ENCODE measurements around the gene PLA2R1. TPM values are rescaled to one million over a fixed set of nuclear protein-coding genes. Genes with fewer than 3 reads are reported as not detected.

Gene PLA2R1
- total and polyA plus RNA-seq, 10 of the 15 experiments (the other 5 are each of a cell fraction or from before 2014, with no cell fraction given) = 0.01 to 0.05 (median 0.02) TPM; not detected in 6

DNA sequence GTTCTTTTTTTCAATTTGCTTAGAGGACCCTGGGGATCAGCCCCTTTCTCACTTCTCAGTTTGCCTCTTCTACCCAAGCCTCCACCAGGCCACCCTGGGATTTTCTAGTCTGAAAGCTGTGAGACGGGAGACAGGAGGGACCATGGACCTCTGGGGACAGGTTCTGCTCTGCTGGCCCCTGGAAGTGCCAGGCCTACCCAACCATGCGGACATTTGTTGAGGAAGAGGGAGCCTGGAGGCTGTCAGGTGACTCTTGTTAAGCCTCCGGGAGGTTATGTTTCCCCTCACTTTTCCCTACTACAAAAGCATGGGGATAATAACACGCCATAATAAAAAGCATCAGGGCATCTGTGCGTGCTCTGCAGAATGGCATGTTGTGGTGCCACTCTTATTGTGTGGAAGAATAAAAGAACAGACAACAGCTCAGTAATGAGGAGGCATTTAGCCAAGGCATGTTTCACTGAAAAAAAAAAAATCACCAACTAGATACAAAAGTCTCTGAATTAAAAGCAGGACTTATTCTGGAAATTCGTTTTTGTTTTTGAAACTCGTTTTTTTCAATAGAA is 48.3 kb upstream of the PLA2R1 start:
- Histone ChIP-seq H3K27ac (ENCODE audit: control insufficient read depth, insufficient read depth) (no peak overlapping the region), H3K4me2 (ENCODE audit: control insufficient read depth, insufficient read depth) (no peak overlapping the region), H3K36me3 (ENCODE audit: control insufficient read depth in 2 of 2, insufficient read depth in 2 of 2, low read length in 1 of 2) (no peaks in the 10 kb centered on the region), H3K27me3 (replicated peaks in 1 of 2; ENCODE audit: control insufficient read depth in 2 of 2, insufficient read depth in 2 of 2, low read length in 1 of 2) (no peaks in the 10 kb centered on the region), H3K9ac (ENCODE audit: control insufficient read depth, insufficient read depth, low read length) (no peak overlapping the region), H2AFZ (ENCODE audit: control insufficient read depth, low read depth, low read length) (no peak overlapping the region), H3K4me1 (ENCODE audit: control insufficient read depth, insufficient read depth, low read length) (peaks cover 13% of the 10 kb centered on the region), H4K20me1 (ENCODE audit: control insufficient read depth, insufficient read depth) (no peaks in the 10 kb centered on the region), H3K9me3 (replicated peaks; ENCODE audit: control insufficient read depth, insufficient read depth, low read length) (no peaks in the 10 kb centered on the region), H3K79me2 (ENCODE audit: control insufficient read depth, insufficient read depth, low read length) (no peaks in the 10 kb centered on the region), H3K4me3 (no peak overlapping the region)
- in situ Hi-C loops (cut with MboI) = no loop called here
- ATAC-seq (peak; percentile 14; the same call in 2 of the 3 replicates), FAIRE-seq (no peak), DNase-seq (ENCODE audit: low read depth, low spot score) (no peak)
- ChIA-PET SMC1A (ENCODE audit: uncharacterized antibody, unreplicated experiment) (interaction anchor here (0.8 to 3.1 kb wide), 14 partner anchors 14 to 883 kb away, joined by 3 to 44 read pairs (median 5); no protein-coding TSS in a partner anchor), POLR2A (no interaction called here), CTCF (interaction anchor here (0.6 to 4.9 kb wide), 45 partner anchors 10 to 953 kb away, joined by 3 to 122 read pairs (median 4); no protein-coding TSS in a partner anchor), RAD21 (ENCODE audit: unreplicated experiment) (interaction anchor here (0.6 to 3.9 kb wide), 16 partner anchors 10 to 953 kb away, joined by 3 to 51 read pairs (median 4); no protein-coding TSS in a partner anchor)
- intact Hi-C loops (cut with micrococcal nuclease; ENCODE audit: unreplicated experiment) = loop anchor here (1.0 to 10.0 kb wide), 5 partner anchors 100 to 884 kb away; no protein-coding TSS in a partner anchor
- WGBS (ENCODE audit: insufficient coverage, insufficient replicate concordance, low lambda C conversion rate, missing lambda C conversion rate) = 43% methylated on average over 7 of the region's 7 CpGs
- TF ChIP-seq MEF2B (IDR thresholded peaks at IDR 0.05; ENCODE audit: partially characterized antibody, poor library complexity, severe bottlenecking) (peak; percentile 9), ZZZ3 (IDR thresholded peaks at IDR 0.05; ENCODE audit: control insufficient read depth, insufficient read length, low read depth) (no peak)
- no TSS peak for BruUV-seq (replicated peaks)

DNA sequence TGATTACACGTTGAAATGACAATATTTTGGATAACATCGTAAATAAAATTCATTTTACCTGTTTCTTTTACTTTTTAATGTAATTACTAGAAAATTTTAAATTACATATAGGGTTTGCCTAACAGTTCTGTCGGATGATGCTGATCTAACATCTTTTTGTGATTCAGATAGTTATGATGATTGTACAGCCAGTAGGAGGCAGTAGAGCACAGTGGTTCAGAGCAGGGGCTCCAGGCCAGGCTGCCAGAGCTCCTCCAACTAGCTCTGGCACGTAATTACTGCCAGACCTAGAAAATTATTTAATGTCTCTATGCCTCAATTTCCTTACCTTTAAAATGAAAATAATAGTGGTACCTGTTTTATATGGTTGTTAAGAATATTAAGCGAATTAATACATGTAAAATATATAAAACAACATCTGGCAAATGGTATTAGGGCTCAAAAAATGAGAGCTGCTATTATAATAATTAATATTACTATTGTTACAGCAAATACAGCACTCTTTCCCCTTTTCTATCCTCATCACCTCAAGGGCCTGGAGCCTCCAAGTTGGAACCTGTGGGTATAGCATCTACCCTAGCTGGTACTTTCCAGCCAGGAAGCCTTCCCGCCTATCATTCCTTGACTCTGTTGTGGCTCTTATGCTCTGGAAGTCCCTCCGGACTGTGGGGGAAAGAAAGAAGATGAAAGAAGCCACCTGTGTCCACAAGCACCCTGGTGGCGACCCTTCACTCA is 47.7 kb upstream of the PLA2R1 start:
- Histone ChIP-seq H3K27ac (ENCODE audit: control insufficient read depth, insufficient read depth) (no peak overlapping the region), H3K9me3 (replicated peaks; ENCODE audit: control insufficient read depth, insufficient read depth, low read length) (no peaks in the 10 kb centered on the region), H3K36me3 (ENCODE audit: control insufficient read depth in 2 of 2, insufficient read depth in 2 of 2, low read length in 1 of 2) (no peaks in the 10 kb centered on the region), H2AFZ (ENCODE audit: control insufficient read depth, low read depth, low read length) (no peak overlapping the region), H3K27me3 (replicated peaks in 1 of 2; ENCODE audit: control insufficient read depth in 2 of 2, insufficient read depth in 2 of 2, low read length in 1 of 2) (no peaks in the 10 kb centered on the region), H4K20me1 (ENCODE audit: control insufficient read depth, insufficient read depth) (no peaks in the 10 kb centered on the region), H3K4me1 (ENCODE audit: control insufficient read depth, insufficient read depth, low read length) (peaks cover 13% of the 10 kb centered on the region), H3K4me2 (ENCODE audit: control insufficient read depth, insufficient read depth) (no peak overlapping the region), H3K79me2 (ENCODE audit: control insufficient read depth, insufficient read depth, low read length) (no peaks in the 10 kb centered on the region), H3K9ac (ENCODE audit: control insufficient read depth, insufficient read depth, low read length) (no peak overlapping the region), H3K4me3 (no peak overlapping the region)
- RAD21 ChIA-PET (ENCODE audit: unreplicated experiment) = interaction anchor here (0.6 to 3.9 kb wide), 20 partner anchors 9 to 1188 kb away, joined by 3 to 51 read pairs (median 4); no protein-coding TSS in a partner anchor
- in situ Hi-C loops (cut with MboI) (loop anchor here (5.0 kb wide), 1 partner anchor 102 kb away; no protein-coding TSS in a partner anchor), intact Hi-C loops (cut with micrococcal nuclease; ENCODE audit: unreplicated experiment) (loop anchor here (1.0 to 10.0 kb wide), 7 partner anchors 100 to 955 kb away; no protein-coding TSS in a partner anchor)
- no peak for DNase-seq (ENCODE audit: low read depth, low spot score)
- CTCF ChIA-PET = interaction anchor here (0.5 to 4.9 kb wide), 50 partner anchors 9 to 1156 kb away, joined by 3 to 122 read pairs (median 4); no protein-coding TSS in a partner anchor
- BruUV-seq (replicated peaks) = no TSS peak
- 21% methylated on average over 8 of the region's 8 CpGs for WGBS (ENCODE audit: insufficient coverage, insufficient replicate concordance, low lambda C conversion rate, missing lambda C conversion rate)
- POLR2A ChIA-PET = no interaction called here
- peak; percentile 64 for FAIRE-seq
- SMC1A ChIA-PET (ENCODE audit: uncharacterized antibody, unreplicated experiment) = interaction anchor here (0.8 to 3.1 kb wide), 18 partner anchors 11 to 884 kb away, joined by 3 to 44 read pairs (median 5); no protein-coding TSS in a partner anchor
- ATAC-seq = peak; percentile 84
- TF ChIP-seq IKZF1 (conservative IDR thresholded peaks at IDR 0.05) = peak; percentile 36; the same call in 1 of the 2 replicates
- TF ChIP-seq YY1 (IDR thresholded peaks at IDR 0.05; ENCODE audit: low read depth, low read length) = 0 out of 2 replicates have a peak, but pooled peaks have one; percentile 28
- TF ChIP-seq SMC3 (IDR thresholded peaks at IDR 0.05; ENCODE audit: borderline replicate concordance, low read length) = peak; percentile 72; the same call in 1 of the 2 replicates
- TF ChIP-seq RAD21 (IDR thresholded peaks at IDR 0.05; ENCODE audit: insufficient read depth, low read depth, low read length) = peak; percentile 90
- TF ChIP-seq, protein P1, sequence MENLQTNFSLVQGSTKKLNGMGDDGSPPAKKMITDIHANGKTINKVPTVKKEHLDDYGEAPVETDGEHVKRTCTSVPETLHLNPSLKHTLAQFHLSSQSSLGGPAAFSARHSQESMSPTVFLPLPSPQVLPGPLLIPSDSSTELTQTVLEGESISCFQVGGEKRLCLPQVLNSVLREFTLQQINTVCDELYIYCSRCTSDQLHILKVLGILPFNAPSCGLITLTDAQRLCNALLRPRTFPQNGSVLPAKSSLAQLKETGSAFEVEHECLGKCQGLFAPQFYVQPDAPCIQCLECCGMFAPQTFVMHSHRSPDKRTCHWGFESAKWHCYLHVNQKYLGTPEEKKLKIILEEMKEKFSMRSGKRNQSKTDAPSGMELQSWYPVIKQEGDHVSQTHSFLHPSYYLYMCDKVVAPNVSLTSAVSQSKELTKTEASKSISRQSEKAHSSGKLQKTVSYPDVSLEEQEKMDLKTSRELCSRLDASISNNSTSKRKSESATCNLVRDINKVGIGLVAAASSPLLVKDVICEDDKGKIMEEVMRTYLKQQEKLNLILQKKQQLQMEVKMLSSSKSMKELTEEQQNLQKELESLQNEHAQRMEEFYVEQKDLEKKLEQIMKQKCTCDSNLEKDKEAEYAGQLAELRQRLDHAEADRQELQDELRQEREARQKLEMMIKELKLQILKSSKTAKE (IDR thresholded peaks at IDR 0.05; ENCODE audit: low read depth, poor library complexity, severe bottlenecking) = peak; percentile 32
- TF ChIP-seq, protein P2, sequence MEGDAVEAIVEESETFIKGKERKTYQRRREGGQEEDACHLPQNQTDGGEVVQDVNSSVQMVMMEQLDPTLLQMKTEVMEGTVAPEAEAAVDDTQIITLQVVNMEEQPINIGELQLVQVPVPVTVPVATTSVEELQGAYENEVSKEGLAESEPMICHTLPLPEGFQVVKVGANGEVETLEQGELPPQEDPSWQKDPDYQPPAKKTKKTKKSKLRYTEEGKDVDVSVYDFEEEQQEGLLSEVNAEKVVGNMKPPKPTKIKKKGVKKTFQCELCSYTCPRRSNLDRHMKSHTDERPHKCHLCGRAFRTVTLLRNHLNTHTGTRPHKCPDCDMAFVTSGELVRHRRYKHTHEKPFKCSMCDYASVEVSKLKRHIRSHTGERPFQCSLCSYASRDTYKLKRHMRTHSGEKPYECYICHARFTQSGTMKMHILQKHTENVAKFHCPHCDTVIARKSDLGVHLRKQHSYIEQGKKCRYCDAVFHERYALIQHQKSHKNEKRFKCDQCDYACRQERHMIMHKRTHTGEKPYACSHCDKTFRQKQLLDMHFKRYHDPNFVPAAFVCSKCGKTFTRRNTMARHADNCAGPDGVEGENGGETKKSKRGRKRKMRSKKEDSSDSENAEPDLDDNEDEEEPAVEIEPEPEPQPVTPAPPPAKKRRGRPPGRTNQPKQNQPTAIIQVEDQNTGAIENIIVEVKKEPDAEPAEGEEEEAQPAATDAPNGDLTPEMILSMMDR (IDR thresholded peaks at IDR 0.05 in 2 of 3, conservative IDR thresholded peaks at IDR 0.05 in 1 of 3; ENCODE audit: control insufficient read depth in 2 of 3, extremely low read depth in 1 of 3, insufficient read depth in 1 of 3, low read depth in 3 of 3, low read length in 3 of 3) = peak; percentile 68 to 87 (median 80)
- no peak for TF ChIP-seq KLF5 (IDR thresholded peaks at IDR 0.05; ENCODE audit: partially characterized antibody)
